HG03521 (cell line): ENCODE results near the gene TMPRSS3.
"Not testable (repeated sequence)": the region's sequence is repeated elsewhere in the genome, so short reads cannot be mapped to it uniquely, and the experiment has no call there.

ENCODE experiments used
- ATAC-seq: cut with Tn5 transposase; IDR thresholded peaks from one replicate; pipeline ENCODE4 v1.9.1; 2021; ENCODE audit warnings: mild to moderate bottlenecking, moderate library complexity; ENCODE audit not compliant: unreplicated experiment

TMPRSS3 gene

GRCh38 chr21:42409366-42409765 is 13.5 kb upstream of the TMPRSS3 start:
- no peak for ATAC-seq

- ATAC-seq, result not testable (repeated sequence)
These were observed 12.9 kb upstream of the TMPRSS3 start for GRCh38 chr21:42408718-42409117.

GRCh38 chr21:42407476-42407875 is 11.6 kb upstream of the TMPRSS3 start:
- ATAC-seq, result no peak

- no peak for ATAC-seq
These were observed 11.0 kb upstream of the TMPRSS3 start for GRCh38 chr21:42406866-42407265.

- no peak for ATAC-seq
These were observed 10.4 kb upstream of the TMPRSS3 start for GRCh38 chr21:42406201-42406621.

GRCh38 chr21:42405064-42406013 is 9.5 kb upstream of the TMPRSS3 start:
- no peak for ATAC-seq

GRCh38 chr21:42404539-42404938 is 8.7 kb upstream of the TMPRSS3 start:
- ATAC-seq, result no peak

- ATAC-seq, result no peak
These were observed 7.9 kb upstream of the TMPRSS3 start, which contains the start of gene UBASH3A for GRCh38 chr21:42403611-42404231. UBASH3A (plus strand) TSS chr21:42403902; CDS start chr21:42403946, 44 bp downstream.

GRCh38 chr21:42401820-42402251 is 6.0 kb upstream of the TMPRSS3 start:
- ATAC-seq, result no peak

- ATAC-seq, result no peak
These were observed 5.3 kb upstream of the TMPRSS3 start for GRCh38 chr21:42401154-42401553.

- no peak for ATAC-seq
These were observed 4.7 kb upstream of the TMPRSS3 start for GRCh38 chr21:42400525-42400924.

GRCh38 chr21:42398436-42399028 is 2.7 kb upstream of the TMPRSS3 start:
- no peak for ATAC-seq

GRCh38 chr21:42397746-42398394 is 2.0 kb upstream of the TMPRSS3 start:
- no peak for ATAC-seq

- no peak for ATAC-seq
These were observed 1.2 kb upstream of the TMPRSS3 start for GRCh38 chr21:42396799-42397745.

- no peak for ATAC-seq
These were observed 550 bp downstream of the TMPRSS3 start for GRCh38 chr21:42395302-42395701.

- ATAC-seq, result no peak
These were observed 2.4 kb downstream of the TMPRSS3 start for GRCh38 chr21:42393443-42393950.

GRCh38 chr21:42392731-42393442 is 3.0 kb downstream of the TMPRSS3 start:
- no peak for ATAC-seq

GRCh38 chr21:42391297-42391696 is 4.6 kb downstream of the TMPRSS3 start:
- ATAC-seq, result no peak

GRCh38 chr21:42390696-42391095 is 5.2 kb downstream of the TMPRSS3 start:
- ATAC-seq, result no peak
